CD4-positive, alpha-beta T cell (primary cell): ENCODE data around the gene PDE6G. TPM values are rescaled to one million over a fixed set of nuclear protein-coding genes. Genes with fewer than 3 reads are reported as not detected.

Source experiments
- ATAC-seq: fragments of 200-7000 bp; cut with Tn5 transposase; one replicate; pipeline ENCODE4 v1.10.0; 2022; ENCODE audit warnings: mild to moderate bottlenecking; ENCODE audit not compliant: poor library complexity
- CTCF ChIA-PET: fragments of 350-600 bp; sonication (Branson Sonifier 250); formaldehyde crosslinking; loops from one replicate; lab custom pipeline; 2021; ENCODE audit warnings: antibody characterized with exemption, inconsistent platforms; lab: Charles Lee
- POLR2A ChIA-PET: fragments of 350-600 bp; sonication (Branson Sonifier 250); formaldehyde crosslinking; loops from one replicate; lab custom pipeline; 2021; ENCODE audit warnings: antibody characterized with exemption, inconsistent platforms; lab: Charles Lee
- DNase-seq, 14 experiments: peaks; one replicate each; pipeline ENCODE4 v3.0.0-alpha.2; 2013 to 2020; ENCODE audit warnings: mixed read lengths in 2 of 14
- H3K27ac ChIP-seq, 2 donors: one replicate each; pipeline versions ENCODE4 v1.5.1 to v1.7.0; 2013; ENCODE audit warnings: low read length in 2 of 2, low read depth in 1 of 2, mild to moderate bottlenecking in 1 of 2
- H3K27me3 ChIP-seq, 2 experiments: 1 replicate in 1 of 2; 2 replicates in 1 of 2; pipeline versions ENCODE4 v1.6.1 to v1.7.0; 2013; ENCODE audit warnings: low read length in 2 of 2, control low read depth in 1 of 2, mild to moderate bottlenecking in 1 of 2, moderate library complexity in 1 of 2; ENCODE audit not compliant: insufficient read depth in 2 of 2, control insufficient read depth in 1 of 2
- H3K36me3 ChIP-seq: one replicate; pipeline ENCODE4 v1.6.1; 2013; ENCODE audit warnings: low read length, control low read depth; ENCODE audit not compliant: insufficient read depth
- H3K4me1 ChIP-seq: one replicate; pipeline ENCODE4 v1.6.1; 2013; ENCODE audit warnings: low read length, control low read depth; ENCODE audit not compliant: insufficient read depth
- H3K4me3 ChIP-seq: one replicate; pipeline ENCODE4 v1.5.1; 2013; ENCODE audit warnings: mild to moderate bottlenecking, low read length, moderate library complexity
- H3K9me3 ChIP-seq, 2 experiments: 1 replicate in 1 of 2; 2 replicates in 1 of 2; pipeline versions ENCODE4 v1.6.1 to v1.7.0; 2013; ENCODE audit warnings: low read length in 2 of 2, mild to moderate bottlenecking in 2 of 2, control low read depth in 1 of 2, moderate library complexity in 1 of 2; ENCODE audit not compliant: control insufficient read depth in 1 of 2, insufficient read depth in 1 of 2
- H3K27ac Mint-ChIP-seq: one replicate; pipeline ENCODE4 v1.8.0; 2020; ENCODE audit warnings: mixed read lengths
- H3K27me3 Mint-ChIP-seq: one replicate; pipeline ENCODE4 v1.8.0; 2021; ENCODE audit warnings: mixed read lengths
- H3K36me3 Mint-ChIP-seq: one replicate; pipeline ENCODE4 v1.8.0; 2021; ENCODE audit warnings: low read depth, mixed read lengths
- H3K4me1 Mint-ChIP-seq: one replicate; pipeline ENCODE4 v1.8.0; 2021; ENCODE audit warnings: low read depth, mixed read lengths
- H3K4me3 Mint-ChIP-seq: one replicate; pipeline ENCODE4 v1.8.0; 2020; ENCODE audit warnings: mild to moderate bottlenecking, mixed read lengths
- H3K9me3 Mint-ChIP-seq: one replicate; pipeline ENCODE4 v1.8.0; 2020; ENCODE audit warnings: mixed read lengths
- intact Hi-C, 2 experiments: fragments of 100-400 bp; cut with DNase I in 1 of 2; cut with micrococcal nuclease in 1 of 2; formaldehyde crosslinking; loops; one replicate each; pipeline versions ENCODE4 v1.15.1 to v1.9.0; 2023 to 2025; cut with DNase I, micrococcal nuclease
- total RNA-seq, 174 experiments: library from RNA in 2 of 174; stranded (reverse) in 2 of 174; gene quantifications; one replicate each; pipeline ENCODE4 v1.2.3 and lab custom pipeline; 2021 to 2026
- TF ChIP-seq, protein P1 (sequence below): fragments of 200-600 bp; IDR thresholded peaks from one replicate; pipeline ENCODE4 v1.8.0; 2022; ENCODE audit warnings: antibody characterized with exemption, mild to moderate bottlenecking

PDE6G gene
- total RNA-seq, 2 experiments from 2014 or later, result 0.49 to 0.92 TPM

DNA sequence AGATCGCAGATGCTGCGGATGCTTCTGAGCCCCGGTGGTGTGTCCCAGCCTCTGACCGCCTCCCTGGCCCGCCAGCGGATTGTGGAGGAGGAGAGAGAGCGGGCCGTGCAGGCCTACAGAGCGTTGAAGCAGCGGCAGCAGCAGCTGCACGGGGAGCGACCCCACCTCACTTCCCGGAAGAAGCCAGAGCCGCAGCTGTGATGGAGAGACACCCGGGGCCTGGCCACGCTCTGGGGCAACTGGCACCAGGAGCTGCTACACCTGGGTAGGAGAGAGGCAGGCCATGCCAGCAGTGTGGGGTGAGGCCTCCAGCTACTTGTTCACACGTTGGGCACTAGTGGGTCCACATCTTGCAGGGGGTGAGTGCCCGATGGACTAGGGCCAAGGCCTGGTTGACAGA, 16.2 kb upstream of the PDE6G start:
- TF ChIP-seq, protein P1, sequence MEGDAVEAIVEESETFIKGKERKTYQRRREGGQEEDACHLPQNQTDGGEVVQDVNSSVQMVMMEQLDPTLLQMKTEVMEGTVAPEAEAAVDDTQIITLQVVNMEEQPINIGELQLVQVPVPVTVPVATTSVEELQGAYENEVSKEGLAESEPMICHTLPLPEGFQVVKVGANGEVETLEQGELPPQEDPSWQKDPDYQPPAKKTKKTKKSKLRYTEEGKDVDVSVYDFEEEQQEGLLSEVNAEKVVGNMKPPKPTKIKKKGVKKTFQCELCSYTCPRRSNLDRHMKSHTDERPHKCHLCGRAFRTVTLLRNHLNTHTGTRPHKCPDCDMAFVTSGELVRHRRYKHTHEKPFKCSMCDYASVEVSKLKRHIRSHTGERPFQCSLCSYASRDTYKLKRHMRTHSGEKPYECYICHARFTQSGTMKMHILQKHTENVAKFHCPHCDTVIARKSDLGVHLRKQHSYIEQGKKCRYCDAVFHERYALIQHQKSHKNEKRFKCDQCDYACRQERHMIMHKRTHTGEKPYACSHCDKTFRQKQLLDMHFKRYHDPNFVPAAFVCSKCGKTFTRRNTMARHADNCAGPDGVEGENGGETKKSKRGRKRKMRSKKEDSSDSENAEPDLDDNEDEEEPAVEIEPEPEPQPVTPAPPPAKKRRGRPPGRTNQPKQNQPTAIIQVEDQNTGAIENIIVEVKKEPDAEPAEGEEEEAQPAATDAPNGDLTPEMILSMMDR, result no peak
- Histone ChIP-seq H3K4me1 (peaks cover 15% of the 10 kb centered on the region), H3K27me3 (no peaks in the 10 kb centered on the region), H3K4me3 (no peak overlapping the region), H3K36me3 (peaks cover 53% of the 10 kb centered on the region), H3K27ac (no peak overlapping the region), H3K9me3 (no peaks in the 10 kb centered on the region)
- H3K27ac Mint-ChIP-seq, result no peak overlapping the region
- ChIA-PET POLR2A (interaction anchor here (1.5 kb wide), 1 partner anchor 11 kb away, joined by 4 read pairs; the partner anchor contains the start of genes ARL16 and HGS), CTCF (no interaction called here)
- H3K4me3 Mint-ChIP-seq, result no peak overlapping the region
- ATAC-seq (no peak), DNase-seq (no peak)
- peaks cover 16% of the 10 kb centered on the region for H3K4me1 Mint-ChIP-seq
- H3K9me3 Mint-ChIP-seq, result no peaks in the 10 kb centered on the region
- intact Hi-C loops, result no loop called here
- H3K27me3 Mint-ChIP-seq, result no peaks in the 10 kb centered on the region
- H3K36me3 Mint-ChIP-seq, result peaks cover 46% of the 10 kb centered on the region

DNA sequence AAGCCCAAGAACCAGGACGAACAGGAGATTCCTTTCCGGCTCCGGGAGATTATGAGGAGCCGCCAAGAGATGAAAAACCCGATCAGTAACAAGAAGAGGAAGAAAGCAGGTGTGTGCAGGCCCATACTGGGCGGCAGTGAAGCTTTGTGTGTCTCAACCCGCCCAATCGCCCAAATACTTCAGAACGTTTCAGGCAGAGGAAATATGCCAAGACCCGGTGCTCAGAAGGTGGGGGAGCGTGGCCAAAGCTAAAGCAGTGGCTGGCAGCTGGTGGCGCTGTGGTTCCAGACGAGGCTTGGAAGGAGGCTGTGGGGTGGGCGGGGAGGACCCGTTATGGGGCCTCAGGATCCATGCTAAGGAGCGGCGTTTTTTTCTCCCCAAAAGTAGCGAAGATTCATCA, 11.4 kb upstream of the PDE6G start:
- H3K27me3 ChIP-seq, result no peaks in the 10 kb centered on the region
- no peak overlapping the region for H3K4me3 ChIP-seq
- H3K36me3 Mint-ChIP-seq, result peaks cover 58% of the 10 kb centered on the region
- no peaks in the 10 kb centered on the region for H3K27me3 Mint-ChIP-seq
- TF ChIP-seq, protein P1, result no peak
- H3K9me3 ChIP-seq, result no peaks in the 10 kb centered on the region
- DNase-seq, result peak in 1 of 14 experiments; percentile 19
- intact Hi-C loops, result loop anchor here in 1 of 2 experiments (2.0 to 5.0 kb wide), 2 partner anchors 31 to 35 kb away; partner anchors contain the start of genes MRPL12, NPLOC4 and TSPAN10
- ChIA-PET POLR2A (interaction anchor here (3.0 kb wide), 1 partner anchor 15 kb away, joined by 25 read pairs; the partner anchor contains the start of genes ARL16 and HGS), CTCF (no interaction called here)
- no peaks in the 10 kb centered on the region for H3K9me3 Mint-ChIP-seq
- no peak for ATAC-seq
- H3K4me1 ChIP-seq, result peaks cover 55% of the 10 kb centered on the region
- no peak overlapping the region for H3K27ac ChIP-seq
- peaks cover 49% of the 10 kb centered on the region for H3K36me3 ChIP-seq
- peaks cover 40% of the 10 kb centered on the region for H3K4me1 Mint-ChIP-seq
- peak overlapping the region; percentile 63 for H3K27ac Mint-ChIP-seq
- peak overlapping the region; percentile 85 for H3K4me3 Mint-ChIP-seq

DNA sequence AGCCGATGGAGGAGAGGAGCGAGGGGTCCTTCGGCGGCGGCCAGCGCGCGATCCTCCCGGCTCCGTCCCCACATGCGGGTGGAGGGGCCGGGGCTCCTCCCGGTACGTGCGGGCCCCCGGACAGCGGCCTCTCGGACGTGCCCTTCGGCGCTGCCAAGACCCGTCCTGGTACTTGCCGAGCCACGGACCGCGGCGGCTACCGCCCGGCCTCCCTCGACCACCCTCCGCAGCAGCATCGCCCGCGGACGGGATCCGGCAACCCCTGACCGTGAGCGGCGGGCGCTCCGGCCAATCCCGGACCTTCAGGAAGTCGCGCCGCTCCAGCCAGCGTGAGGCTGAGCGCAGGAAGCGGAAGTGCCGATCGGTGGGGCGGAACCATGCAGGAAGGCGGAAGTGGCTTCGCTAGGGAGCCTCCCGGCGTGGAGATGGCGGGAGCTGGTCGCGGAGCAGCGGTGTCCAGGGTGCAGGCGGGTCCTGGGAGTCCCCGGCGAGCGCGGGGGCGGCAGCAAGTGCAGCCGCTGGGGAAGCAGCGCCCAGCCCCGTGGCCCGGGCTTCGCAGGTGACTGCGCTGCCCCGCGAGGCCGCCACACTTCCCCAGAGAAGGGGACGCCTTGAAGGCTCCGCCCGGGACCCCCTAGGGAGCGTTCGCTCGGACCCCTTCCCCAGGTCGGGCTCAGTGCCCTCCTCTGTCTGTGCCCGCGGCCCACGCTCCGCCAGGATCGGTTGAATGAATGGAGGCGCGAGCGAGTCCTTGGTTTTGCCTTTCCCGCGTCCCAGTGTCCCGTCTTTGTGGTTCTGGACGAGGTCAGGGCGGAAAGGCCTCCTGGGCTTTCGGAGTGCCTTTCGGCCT, 10.2 kb upstream of the PDE6G start, which contains the start of the genes CCDC137 and OXLD1:
Gene CCDC137, plus strand, starts transcription at position 396 of the 850 bp plus-strand sequence. Its CDS starts 30 bp downstream, at position 426.
Gene OXLD1, minus strand, starts transcription at position 264 of the 850 bp plus-strand sequence. Its CDS starts 28 bp downstream, at position 236.
- Histone ChIP-seq H3K9me3 (no peaks in the 10 kb centered on the region), H3K27ac (peak within 1 kb of the TSS; percentile 73 to 85), H3K36me3 (peaks cover 37% of the 10 kb centered on the region), H3K27me3 (no peaks in the 10 kb centered on the region), H3K4me3 (peak within 1 kb of the TSS; percentile 90), H3K4me1 (peaks cover 67% of the 10 kb centered on the region)
- TF ChIP-seq, protein P1, result no peak
- DNase-seq (peak; percentile 81 to 96 (median 91)), ATAC-seq (peak; percentile 84)
- Mint-ChIP-seq H3K27me3 (no peaks in the 10 kb centered on the region), H3K4me3 (peak within 1 kb of the TSS; percentile 97), H3K9me3 (no peaks in the 10 kb centered on the region), H3K4me1 (peaks cover 50% of the 10 kb centered on the region), H3K27ac (peak within 1 kb of the TSS; percentile 91), H3K36me3 (peaks cover 47% of the 10 kb centered on the region)
- POLR2A ChIA-PET, result interaction anchor here (0.5 to 3.0 kb wide), 9 partner anchors 16 to 195 kb away, joined by 3 to 25 read pairs (median 4); partner anchors contain the start of genes ACTG1, ARL16, HGS and MRPL12
- intact Hi-C loops, result loop anchor here (1.0 to 5.0 kb wide), 4 partner anchors 17 to 36 kb away; partner anchors contain the start of genes NPLOC4 (in 2 of the 2), TSPAN10 (in 2 of the 2), ARL16 (in 1 of the 2) and MRPL12 (in 1 of the 2)
- CTCF ChIA-PET, result no interaction called here
